CD14-positive monocyte (primary cell): Measurements from ENCODE around the gene DCLK1. TPM values are rescaled to one million over a fixed set of nuclear protein-coding genes. Genes with fewer than 3 reads are reported as not detected.

Source experiments
- DNase-seq, 3 donors: peaks; one replicate each; pipeline ENCODE4 v3.0.0-alpha.2; 2011 to 2022
- H2AFZ ChIP-seq: 2 replicates; pipeline ENCODE4 v1.6.0; 2012; ENCODE audit warnings: mild to moderate bottlenecking, low read depth, low read length, inconsistent platforms; ENCODE audit not compliant: insufficient read depth, poor library complexity, severe bottlenecking
- H3K27ac ChIP-seq, 2 donors: 1 replicate in 1 of 2; 2 replicates in 1 of 2; pipeline ENCODE4 v1.5.1; 2012 to 2013; ENCODE audit warnings: low read length in 2 of 2, control low read depth in 1 of 2, inconsistent platforms in 1 of 2, low read depth in 1 of 2, mild to moderate bottlenecking in 1 of 2
- H3K27me3 ChIP-seq, 2 donors: one replicate each; pipeline versions ENCODE4 v1.6.0 to v1.6.1; 2011 to 2013; ENCODE audit warnings: low read length in 2 of 2; ENCODE audit not compliant: control insufficient read depth in 2 of 2, insufficient read depth in 2 of 2
- H3K36me3 ChIP-seq, 2 donors: replicated peaks in 1 of 2; 1 replicate in 1 of 2; 2 replicates in 1 of 2; pipeline versions ENCODE4 v1.5.1 to v1.6.1; 2012 to 2013; ENCODE audit warnings: low read length in 2 of 2, control low read depth in 1 of 2, inconsistent platforms in 1 of 2, mild to moderate bottlenecking in 1 of 2; ENCODE audit not compliant: insufficient read depth in 2 of 2, control insufficient read depth in 1 of 2
- H3K4me1 ChIP-seq, 2 donors: 1 replicate in 1 of 2; 2 replicates in 1 of 2; pipeline versions ENCODE4 v1.5.1 to v1.6.1; 2012 to 2013; ENCODE audit warnings: low read length in 2 of 2, control low read depth in 1 of 2, inconsistent platforms in 1 of 2, mild to moderate bottlenecking in 1 of 2, moderate library complexity in 1 of 2; ENCODE audit not compliant: insufficient read depth in 2 of 2, control insufficient read depth in 1 of 2
- H3K4me2 ChIP-seq: replicated peaks from 2 replicates; pipeline ENCODE3; 2012; ENCODE audit warnings: low read length, moderate library complexity, mild to moderate bottlenecking; ENCODE audit not compliant: poor library complexity, severe bottlenecking; ENCODE audit errors: extremely low read depth
- H3K4me3 ChIP-seq, 3 experiments: fragments of 200-600 bp in 1 of 3; sonication (generic) in 1 of 3; replicated peaks in 1 of 3; 1 replicate in 2 of 3; 2 replicates in 1 of 3; pipeline ENCODE4 v1.5.1; 2011 to 2013; ENCODE audit warnings: low read length in 3 of 3, mild to moderate bottlenecking in 3 of 3, control low read depth in 2 of 3, low read depth in 2 of 3, inconsistent platforms in 1 of 3, moderate library complexity in 1 of 3
- H3K79me2 ChIP-seq: 2 replicates; pipeline ENCODE4 v1.6.0; 2012; ENCODE audit warnings: mild to moderate bottlenecking, control low read depth, inconsistent platforms, low read length, moderate library complexity; ENCODE audit not compliant: insufficient read depth
- H3K9ac ChIP-seq: 2 replicates; pipeline ENCODE4 v1.6.0; 2017; ENCODE audit warnings: low read length, mild to moderate bottlenecking; ENCODE audit not compliant: insufficient read depth, poor library complexity, severe bottlenecking
- H3K9me3 ChIP-seq, 2 donors: replicated peaks in 1 of 2; 1 replicate in 1 of 2; 2 replicates in 1 of 2; pipeline versions ENCODE4 v1.5.1 to v1.6.1; 2012 to 2013; ENCODE audit warnings: low read length in 2 of 2, control low read depth in 1 of 2; ENCODE audit not compliant: control insufficient read depth in 1 of 2, insufficient read depth in 1 of 2
- H4K20me1 ChIP-seq: 2 replicates; pipeline ENCODE4 v1.6.0; 2012; ENCODE audit warnings: mild to moderate bottlenecking, low read length, control low read depth, moderate library complexity; ENCODE audit not compliant: insufficient read depth
- H3K27ac Mint-ChIP-seq, 7 donors: one replicate each; pipeline ENCODE4 v1.8.0; 2020; ENCODE audit warnings: mild to moderate bottlenecking in 7 of 7, mixed read lengths in 7 of 7, moderate library complexity in 6 of 7, inconsistent platforms in 2 of 7
- H3K27me3 Mint-ChIP-seq, 3 donors: one replicate each; pipeline ENCODE4 v1.8.0; 2021 to 2022; ENCODE audit warnings: low read depth in 3 of 3, mild to moderate bottlenecking in 3 of 3, mixed read lengths in 3 of 3, moderate library complexity in 3 of 3, inconsistent platforms in 1 of 3
- H3K36me3 Mint-ChIP-seq, 2 donors: one replicate each; pipeline ENCODE4 v1.8.0; 2020; ENCODE audit warnings: mixed read lengths in 2 of 2, inconsistent platforms in 1 of 2, mild to moderate bottlenecking in 1 of 2
- H3K4me1 Mint-ChIP-seq: one replicate; pipeline ENCODE4 v1.8.0; 2020; ENCODE audit warnings: mild to moderate bottlenecking, mixed read lengths
- H3K4me3 Mint-ChIP-seq, 2 donors: one replicate each; pipeline ENCODE4 v1.8.0; 2020; ENCODE audit warnings: mild to moderate bottlenecking in 2 of 2, mixed read lengths in 2 of 2, moderate library complexity in 1 of 2
- H3K9me3 Mint-ChIP-seq, 7 donors: one replicate each; pipeline ENCODE4 v1.8.0; 2020 to 2022; ENCODE audit warnings: mixed read lengths in 7 of 7, mild to moderate bottlenecking in 6 of 7, moderate library complexity in 6 of 7, inconsistent platforms in 2 of 7
- CTCF ChIP-seq: fragments of 200-600 bp; IDR thresholded peaks from one replicate; pipeline ENCODE4 v1.8.0; 2022; ENCODE audit warnings: antibody characterized with exemption, mild to moderate bottlenecking
- WGBS: methylation state at CpG from one replicate; pipeline ENCODE4 v1.1.5; 2013; ENCODE audit warnings: missing lambda C conversion rate; ENCODE audit not compliant: insufficient coverage; 5-methylcytosine and 5-hydroxymethylcytosine counted together
- intact Hi-C, 2 donors: fragments of 100-400 bp; cut with micrococcal nuclease; formaldehyde crosslinking; loops; one replicate each; pipeline versions ENCODE4 v1.15.0 to v1.15.1; 2023
- polyA plus RNA-seq, 3 donors: library from polyadenylated mRNA; depleted of rRNA in 1 of 3; unstranded in 2 of 3; stranded (reverse) in 1 of 3; fragments of 300-500 nt in 2 of 3; fragments of >200 nt in 1 of 3; fragmentation: Illumina TruSeq in 2 of 3; gene quantifications; 1 replicate in 2 of 3; 2 replicates in 1 of 3; pipeline ENCODE4 v1.2.3, GENCODE V29; 2012 to 2021

DCLK1 gene
- polyA plus RNA-seq, 3 donors, result not detected

DNA sequence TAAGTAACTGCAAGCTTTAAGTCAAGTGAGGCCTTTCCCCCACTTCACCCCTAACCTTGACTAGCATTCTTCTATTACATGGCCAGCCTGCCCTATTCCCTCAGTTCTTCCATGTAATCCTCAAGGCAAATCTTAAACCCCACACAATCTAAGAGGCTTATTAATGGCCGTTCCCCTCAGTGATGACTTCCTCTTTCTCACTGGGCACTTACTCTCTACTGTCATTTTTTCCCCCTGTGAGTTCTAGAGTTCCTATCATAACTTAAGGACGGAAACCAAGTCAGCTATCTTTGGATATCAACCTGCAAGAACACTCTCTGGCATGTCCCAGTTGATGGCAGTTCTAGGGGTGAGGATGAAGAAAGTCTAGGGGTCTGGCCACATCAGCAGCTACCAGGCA is 131.2 kb downstream of the DCLK1 start:
- H3K27me3 Mint-ChIP-seq, result no peaks in the 10 kb centered on the region
- no peaks in the 10 kb centered on the region for H3K36me3 Mint-ChIP-seq
- Histone ChIP-seq H3K79me2 (no peaks in the 10 kb centered on the region), H3K27ac (no peak overlapping the region), H3K4me2 (no peak overlapping the region), H3K4me1 (no peaks in the 10 kb centered on the region), H3K9me3 (no peaks in the 10 kb centered on the region), H3K27me3 (no peaks in the 10 kb centered on the region), H3K4me3 (no peak overlapping the region), H2AFZ (no peak overlapping the region), H4K20me1 (no peaks in the 10 kb centered on the region), H3K36me3 (no peaks in the 10 kb centered on the region), H3K9ac (no peak overlapping the region)
- intact Hi-C loops, result no loop called here
- no peak overlapping the region for H3K4me3 Mint-ChIP-seq
- WGBS, result 27% methylated on average over 1 of the region's 2 CpGs
- no peaks in the 10 kb centered on the region for H3K4me1 Mint-ChIP-seq
- DNase-seq, result no peak
- H3K27ac Mint-ChIP-seq, result no peak overlapping the region
- TF ChIP-seq CTCF, result no peak
- H3K9me3 Mint-ChIP-seq, result peaks cover 0 to 2% (median 0%) of the 10 kb centered on the region in 7 donors

DNA sequence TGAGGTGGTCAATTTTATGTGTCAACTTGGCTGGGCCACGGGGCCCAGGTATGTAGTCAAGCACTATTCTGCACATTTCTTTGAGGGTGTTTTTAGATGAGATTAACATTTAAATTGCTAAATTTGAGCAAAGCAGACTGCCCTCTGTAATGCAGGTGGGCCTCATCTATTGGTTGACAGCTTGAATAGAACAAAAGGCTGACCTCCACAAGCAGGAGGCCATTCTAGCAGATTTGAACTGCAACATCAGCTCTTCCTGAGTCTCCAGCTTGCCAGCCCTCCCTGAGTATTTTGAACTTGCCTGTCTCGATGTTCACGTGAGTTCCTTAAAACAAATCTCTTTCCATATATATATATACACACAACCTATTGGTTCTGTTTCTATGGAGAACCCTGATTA is 134.8 kb downstream of the DCLK1 start:
- Histone ChIP-seq H3K27me3 (no peaks in the 10 kb centered on the region), H4K20me1 (no peaks in the 10 kb centered on the region), H3K9me3 (no peaks in the 10 kb centered on the region), H2AFZ (no peak overlapping the region), H3K4me2 (no peak overlapping the region), H3K4me1 (no peaks in the 10 kb centered on the region), H3K4me3 (no peak overlapping the region), H3K9ac (no peak overlapping the region), H3K79me2 (no peaks in the 10 kb centered on the region), H3K36me3 (no peaks in the 10 kb centered on the region), H3K27ac (no peak overlapping the region)
- Mint-ChIP-seq H3K4me1 (no peaks in the 10 kb centered on the region), H3K27ac (no peak overlapping the region), H3K36me3 (no peaks in the 10 kb centered on the region), H3K9me3 (peaks cover 0 to 2% (median 0%) of the 10 kb centered on the region in 7 donors), H3K4me3 (no peak overlapping the region), H3K27me3 (no peaks in the 10 kb centered on the region)
- TF ChIP-seq CTCF, result no peak
- no peak for DNase-seq
- 80% methylated on average over 1 of the region's 3 CpGs for WGBS
- intact Hi-C loops, result no loop called here
